ENCODE measurements around the gene PLTP. TPM values are rescaled to one million over a fixed set of nuclear protein-coding genes. Genes with fewer than 3 reads are reported as not detected.

The PLTP gene
- total RNA-seq, 1 experiment from 2014 or later: 62.5 TPM

- H3K14ac ChIP-seq (ENCODE audit: insufficient read depth, low read length): no peak overlapping the region
- Mint-ChIP-seq H3K27me3 (ENCODE audit: low read depth) (no peaks in the 10 kb centered on the region; the same call in 1 of the 2 replicates), H3K4me3 (no peak overlapping the region), H3K36me3 (ENCODE audit: insufficient read depth in 1 of 3, low read depth in 3 of 3) (peaks cover 18 to 59% (median 37%) of the 10 kb centered on the region in 3 experiments; a peak in 6 of 7 replicates), H3K4me1 (peaks cover 0 to 4% of the 10 kb centered on the region in 2 experiments; a peak in 1 of 4 replicates), H3K9me3 (no peaks in the 10 kb centered on the region), H3K27ac (no peak overlapping the region)
- no peaks in the 10 kb centered on the region for H3K23me2 ChIP-seq (ENCODE audit: insufficient read length, low read depth, low read length, poor library complexity, severe bottlenecking)
- no peak for DNase-seq
- H2BK12ac ChIP-seq (ENCODE audit: insufficient read length, low read depth, low read length): no peak overlapping the region
- no peak overlapping the region for H4K5ac ChIP-seq (ENCODE audit: insufficient read length, low read depth, low read length)
- H2BK15ac ChIP-seq (ENCODE audit: low read depth, low read length): no peak overlapping the region
- no peak overlapping the region for H4K91ac ChIP-seq (ENCODE audit: insufficient read length, low read depth, low read length)
- H3K79me1 ChIP-seq (ENCODE audit: insufficient read depth, low read depth, low read length, poor library complexity, severe bottlenecking): no peaks in the 10 kb centered on the region
- H3K56ac ChIP-seq (ENCODE audit: insufficient read length, low read depth, low read length): no peak overlapping the region
- no peak overlapping the region for H3T11ph ChIP-seq (ENCODE audit: low read length)
- WGBS (ENCODE audit: extremely low coverage, insufficient read length, low lambda C conversion rate): no CpG with 5 or more reads among the region's 9 CpGs
- H2AFZ ChIP-seq (ENCODE audit: low read length): no peak overlapping the region
- H3K9ac ChIP-seq (ENCODE audit: extremely low read depth, insufficient read length, low read length): no peak overlapping the region
- H3K79me2 ChIP-seq (ENCODE audit: insufficient read depth, low read length): no peaks in the 10 kb centered on the region
- H3K4me2 ChIP-seq (ENCODE audit: insufficient read depth, insufficient read length, low read length): no peak overlapping the region
- H3K23ac ChIP-seq (ENCODE audit: insufficient read length, low read depth, low read length): no peak overlapping the region
- no peak overlapping the region for H2BK20ac ChIP-seq (ENCODE audit: low read depth, low read length, poor library complexity, severe bottlenecking)
- H3K4ac ChIP-seq (ENCODE audit: low read depth, low read length): no peak overlapping the region
- H4K20me1 ChIP-seq (ENCODE audit: control insufficient read depth, insufficient read depth, insufficient read length): peaks cover 4% of the 10 kb centered on the region
- no peak overlapping the region for H2BK5ac ChIP-seq (ENCODE audit: insufficient read length, low read length)
- H3K4me1 ChIP-seq (ENCODE audit: insufficient read depth, low read length): no peaks in the 10 kb centered on the region
- no peak overlapping the region for H4K8ac ChIP-seq (replicated peaks; ENCODE audit: insufficient read length, low read depth, low read length)
- TF ChIP-seq CTCF (conservative IDR thresholded peaks at IDR 0.05): no peak
- no peak overlapping the region for H3K18ac ChIP-seq (ENCODE audit: insufficient read length, low read depth, low read length)
- no peak overlapping the region for H3K27ac ChIP-seq (ENCODE audit: insufficient read length, low read depth, low read length)
- H2AK5ac ChIP-seq (ENCODE audit: insufficient read length, low read length): no peak overlapping the region
- H2BK120ac ChIP-seq (ENCODE audit: low read depth, low read length, poor library complexity, severe bottlenecking): no peak overlapping the region
- H3K27me3 ChIP-seq (ENCODE audit: insufficient read depth, low read length): no peaks in the 10 kb centered on the region
- H3K9me3 ChIP-seq (ENCODE audit: control insufficient read depth, low read depth, low read length): no peaks in the 10 kb centered on the region
These were observed 38.3 kb upstream of the PLTP start for GRCh38 chr20:45950330-45950646.
